H9 (cell line): ENCODE results near the gene C1orf94. TPM values are rescaled to one million over a fixed set of nuclear protein-coding genes. Genes with fewer than 3 reads are reported as not detected.

ENCODE experiments used
- DNase-seq: peaks from one replicate; pipeline ENCODE4 v3.0.0-alpha.2; 2017
- H2AFZ ChIP-seq: one replicate; pipeline ENCODE4 v1.6.1; 2013; ENCODE audit warnings: mild to moderate bottlenecking, low read length, control low read depth, moderate library complexity
- H2AK5ac ChIP-seq: 2 replicates; pipeline ENCODE4 v1.6.1; 2013; ENCODE audit warnings: low read length, control low read depth, mixed read lengths; ENCODE audit not compliant: insufficient read length
- H2BK120ac ChIP-seq: one replicate; pipeline ENCODE4 v1.6.1; 2013; ENCODE audit warnings: low read depth, mild to moderate bottlenecking, low read length, control low read depth, inconsistent platforms; ENCODE audit not compliant: poor library complexity, severe bottlenecking
- H2BK12ac ChIP-seq: 2 replicates; pipeline ENCODE4 v1.6.1; 2013; ENCODE audit warnings: low read length, control low read depth, mixed read lengths, low read depth; ENCODE audit not compliant: insufficient read length
- H2BK15ac ChIP-seq: 2 replicates; pipeline ENCODE4 v1.6.1; 2013; ENCODE audit warnings: low read depth, low read length, control low read depth
- H2BK20ac ChIP-seq: one replicate; pipeline ENCODE4 v1.6.1; 2013; ENCODE audit warnings: low read depth, mild to moderate bottlenecking, low read length, control low read depth, inconsistent platforms; ENCODE audit not compliant: poor library complexity, severe bottlenecking
- H2BK5ac ChIP-seq: 2 replicates; pipeline ENCODE4 v1.6.1; 2013; ENCODE audit warnings: low read length, control low read depth, mixed read lengths; ENCODE audit not compliant: insufficient read length
- H3K14ac ChIP-seq: 2 replicates; pipeline ENCODE4 v1.6.1; 2013; ENCODE audit warnings: low read length, control low read depth; ENCODE audit not compliant: insufficient read depth
- H3K18ac ChIP-seq: 2 replicates; pipeline ENCODE4 v1.6.1; 2013; ENCODE audit warnings: low read depth, mild to moderate bottlenecking, mixed read lengths, low read length, control low read depth; ENCODE audit not compliant: insufficient read length
- H3K23ac ChIP-seq: 2 replicates; pipeline ENCODE4 v1.6.1; 2013; ENCODE audit warnings: low read length, control low read depth, mixed read lengths, low read depth; ENCODE audit not compliant: insufficient read length
- H3K23me2 ChIP-seq: 2 replicates; pipeline ENCODE4 v1.6.1; 2013; ENCODE audit warnings: low read depth, mild to moderate bottlenecking, mixed read lengths, low read length, control low read depth; ENCODE audit not compliant: insufficient read length, poor library complexity, severe bottlenecking
- H3K27ac ChIP-seq: 2 replicates; pipeline ENCODE4 v1.5.1; 2013; ENCODE audit warnings: low read length, control low read depth, mixed read lengths, low read depth; ENCODE audit not compliant: insufficient read length
- H3K27me3 ChIP-seq: 2 replicates; pipeline ENCODE4 v1.6.1; 2013; ENCODE audit warnings: low read length, control low read depth, inconsistent platforms; ENCODE audit not compliant: insufficient read depth
- H3K4ac ChIP-seq: 2 replicates; pipeline ENCODE4 v1.6.1; 2013; ENCODE audit warnings: low read depth, mild to moderate bottlenecking, control low read depth, inconsistent platforms, low read length, moderate library complexity
- H3K4me1 ChIP-seq: 2 replicates; pipeline ENCODE4 v1.6.1; 2013; ENCODE audit warnings: low read length, control low read depth, inconsistent platforms; ENCODE audit not compliant: insufficient read depth
- H3K4me2 ChIP-seq: 2 replicates; pipeline ENCODE4 v1.6.1; 2013; ENCODE audit warnings: low read length, control low read depth, mixed read lengths; ENCODE audit not compliant: insufficient read length, insufficient read depth
- H3K56ac ChIP-seq: 2 replicates; pipeline ENCODE4 v1.6.1; 2013; ENCODE audit warnings: low read depth, mild to moderate bottlenecking, mixed read lengths, low read length, control low read depth; ENCODE audit not compliant: insufficient read length
- H3K79me1 ChIP-seq: 2 replicates; pipeline ENCODE4 v1.6.1; 2013; ENCODE audit warnings: low read depth, mild to moderate bottlenecking, moderate library complexity, low read length, control low read depth, inconsistent platforms; ENCODE audit not compliant: insufficient read depth, poor library complexity, severe bottlenecking
- H3K79me2 ChIP-seq: 2 replicates; pipeline ENCODE4 v1.6.1; 2013; ENCODE audit warnings: low read length, control low read depth, inconsistent platforms; ENCODE audit not compliant: insufficient read depth
- H3K9ac ChIP-seq: 2 replicates; pipeline ENCODE4 v1.6.1; 2013; ENCODE audit warnings: low read length, control low read depth, mixed read lengths; ENCODE audit not compliant: insufficient read length; ENCODE audit errors: extremely low read depth
- H3K9me3 ChIP-seq: one replicate; pipeline ENCODE4 v1.6.1; 2013; ENCODE audit warnings: low read depth, low read length, inconsistent platforms; ENCODE audit not compliant: control insufficient read depth
- H3T11ph ChIP-seq: one replicate; pipeline ENCODE4 v1.6.1; 2013; ENCODE audit warnings: mild to moderate bottlenecking, low read length, control low read depth, inconsistent platforms
- H4K20me1 ChIP-seq: one replicate; pipeline ENCODE4 v1.6.1; 2013; ENCODE audit not compliant: control insufficient read depth, insufficient read length, insufficient read depth
- H4K5ac ChIP-seq: 2 replicates; pipeline ENCODE4 v1.6.1; 2013; ENCODE audit warnings: low read depth, mild to moderate bottlenecking, mixed read lengths, low read length, control low read depth; ENCODE audit not compliant: insufficient read length
- H4K8ac ChIP-seq: replicated peaks from 2 replicates; pipeline ENCODE4 v1.6.1; 2013; ENCODE audit warnings: low read length, control low read depth, mixed read lengths, low read depth; ENCODE audit not compliant: insufficient read length
- H4K91ac ChIP-seq: 2 replicates; pipeline ENCODE4 v1.6.1; 2013; ENCODE audit warnings: low read depth, mild to moderate bottlenecking, moderate library complexity, mixed read lengths, low read length, control low read depth; ENCODE audit not compliant: insufficient read length
- H3K27ac Mint-ChIP-seq, 3 experiments: 2 replicates in 2 of 3; 3 replicates in 1 of 3; pipeline ENCODE4 v1.8.0; 2020 to 2021; ENCODE audit warnings: mixed read lengths in 3 of 3, mild to moderate bottlenecking in 1 of 3, moderate library complexity in 1 of 3
- H3K27me3 Mint-ChIP-seq: 2 replicates; pipeline ENCODE4 v1.8.0; 2021; ENCODE audit warnings: low read depth, mild to moderate bottlenecking, moderate library complexity, mixed read lengths
- H3K36me3 Mint-ChIP-seq, 3 experiments: 2 replicates in 2 of 3; 3 replicates in 1 of 3; pipeline ENCODE4 v1.8.0; 2020 to 2021; ENCODE audit warnings: low read depth in 3 of 3, mixed read lengths in 3 of 3; ENCODE audit not compliant: insufficient read depth in 1 of 3
- H3K4me1 Mint-ChIP-seq, 2 experiments: 2 replicates each; pipeline ENCODE4 v1.8.0; 2020; ENCODE audit warnings: mixed read lengths in 2 of 2
- H3K4me3 Mint-ChIP-seq, 2 experiments: 2 replicates in 1 of 2; 3 replicates in 1 of 2; pipeline ENCODE4 v1.8.0; 2020 to 2021; ENCODE audit warnings: mild to moderate bottlenecking in 2 of 2, mixed read lengths in 2 of 2, moderate library complexity in 1 of 2
- H3K9me3 Mint-ChIP-seq, 2 experiments: 2 replicates in 1 of 2; 3 replicates in 1 of 2; pipeline ENCODE4 v1.8.0; 2020; ENCODE audit warnings: mild to moderate bottlenecking in 2 of 2, mixed read lengths in 2 of 2, moderate library complexity in 1 of 2
- WGBS: extraction: QIAGEN DNeasy Blood & Tissue Kit; methylation state at CpG from one replicate; pipeline ENCODE4 v1.1.7; 2013; ENCODE audit warnings: missing lambda C conversion rate, low lambda C conversion rate, mixed read lengths; ENCODE audit not compliant: insufficient read length; ENCODE audit errors: extremely low coverage; 5-methylcytosine and 5-hydroxymethylcytosine counted together
- total RNA-seq: library from RNA; stranded (reverse); gene quantifications from 2 replicates; pipeline ENCODE4 v1.2.1, GENCODE V29; 2021
- TF ChIP-seq, protein P1 (sequence below): fragments of 200-600 bp; sonication (generic); conservative IDR thresholded peaks from 3 replicates; pipeline ENCODE4 v1.8.0; 2021; ENCODE audit warnings: antibody characterized with exemption, mild to moderate bottlenecking

C1orf94 gene
- total RNA-seq, 1 experiment from 2014 or later: 0.98 TPM

DNA sequence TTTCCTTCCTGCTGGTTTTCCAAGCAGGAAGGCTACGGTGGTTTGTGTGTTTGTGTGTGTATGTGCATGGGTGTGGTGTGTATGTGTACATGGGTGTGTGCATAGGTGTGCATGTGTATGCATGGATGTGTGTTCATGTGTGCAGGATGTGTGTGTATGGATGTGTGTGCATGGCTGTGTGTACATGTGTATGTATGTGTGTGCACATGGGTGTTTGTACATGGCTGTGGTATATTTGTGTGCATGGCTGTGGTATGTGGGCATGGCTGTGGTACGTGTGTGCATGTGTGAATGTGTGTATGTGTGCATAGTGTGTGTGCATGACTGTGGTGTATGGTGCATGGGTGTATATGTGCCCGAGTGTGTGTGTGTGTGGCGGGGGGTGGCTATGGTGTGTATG is 12.3 kb downstream of the C1orf94 start:
- Histone ChIP-seq H2BK120ac (no peak overlapping the region), H3K4me1 (peaks cover 18% of the 10 kb centered on the region), H3K27ac (no peak overlapping the region), H2AK5ac (no peak overlapping the region), H4K20me1 (no peaks in the 10 kb centered on the region), H3K18ac (no peak overlapping the region), H3T11ph (no peak overlapping the region), H3K9ac (no peak overlapping the region), H4K5ac (no peak overlapping the region), H2BK12ac (no peak overlapping the region), H3K23me2 (no peaks in the 10 kb centered on the region), H3K27me3 (no peaks in the 10 kb centered on the region; the same call in 1 of the 2 replicates), H3K4me2 (peak overlapping the region; percentile 0), H3K9me3 (peaks cover 6% of the 10 kb centered on the region), H2AFZ (no peak overlapping the region), H3K14ac (no peak overlapping the region), H3K79me2 (no peaks in the 10 kb centered on the region), H3K23ac (no peak overlapping the region), H2BK15ac (no peak overlapping the region), H3K79me1 (no peaks in the 10 kb centered on the region), H3K56ac (no peak overlapping the region), H2BK20ac (no peak overlapping the region), H4K91ac (no peak overlapping the region), H4K8ac (no peak overlapping the region), H2BK5ac (no peak overlapping the region), H3K4ac (no peak overlapping the region)
- TF ChIP-seq, protein P1, sequence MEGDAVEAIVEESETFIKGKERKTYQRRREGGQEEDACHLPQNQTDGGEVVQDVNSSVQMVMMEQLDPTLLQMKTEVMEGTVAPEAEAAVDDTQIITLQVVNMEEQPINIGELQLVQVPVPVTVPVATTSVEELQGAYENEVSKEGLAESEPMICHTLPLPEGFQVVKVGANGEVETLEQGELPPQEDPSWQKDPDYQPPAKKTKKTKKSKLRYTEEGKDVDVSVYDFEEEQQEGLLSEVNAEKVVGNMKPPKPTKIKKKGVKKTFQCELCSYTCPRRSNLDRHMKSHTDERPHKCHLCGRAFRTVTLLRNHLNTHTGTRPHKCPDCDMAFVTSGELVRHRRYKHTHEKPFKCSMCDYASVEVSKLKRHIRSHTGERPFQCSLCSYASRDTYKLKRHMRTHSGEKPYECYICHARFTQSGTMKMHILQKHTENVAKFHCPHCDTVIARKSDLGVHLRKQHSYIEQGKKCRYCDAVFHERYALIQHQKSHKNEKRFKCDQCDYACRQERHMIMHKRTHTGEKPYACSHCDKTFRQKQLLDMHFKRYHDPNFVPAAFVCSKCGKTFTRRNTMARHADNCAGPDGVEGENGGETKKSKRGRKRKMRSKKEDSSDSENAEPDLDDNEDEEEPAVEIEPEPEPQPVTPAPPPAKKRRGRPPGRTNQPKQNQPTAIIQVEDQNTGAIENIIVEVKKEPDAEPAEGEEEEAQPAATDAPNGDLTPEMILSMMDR: no peak
- peaks cover 14 to 16% of the 10 kb centered on the region in 2 experiments for H3K9me3 Mint-ChIP-seq
- DNase-seq: no peak
- no peak overlapping the region for H3K4me3 Mint-ChIP-seq
- H3K27me3 Mint-ChIP-seq: peaks cover 45% of the 10 kb centered on the region
- peak overlapping the region in 2 of 3 experiments; percentile 25 to 67; a peak in 4 of 7 replicates for H3K27ac Mint-ChIP-seq
- peaks cover 13 to 21% (median 17%) of the 10 kb centered on the region in 3 experiments for H3K36me3 Mint-ChIP-seq
- peaks cover 60% of the 10 kb centered on the region in 2 experiments for H3K4me1 Mint-ChIP-seq
- WGBS: no CpG with 5 or more reads among the region's 4 CpGs
